ENCODE measurements around the gene PDE8B.

DNA sequence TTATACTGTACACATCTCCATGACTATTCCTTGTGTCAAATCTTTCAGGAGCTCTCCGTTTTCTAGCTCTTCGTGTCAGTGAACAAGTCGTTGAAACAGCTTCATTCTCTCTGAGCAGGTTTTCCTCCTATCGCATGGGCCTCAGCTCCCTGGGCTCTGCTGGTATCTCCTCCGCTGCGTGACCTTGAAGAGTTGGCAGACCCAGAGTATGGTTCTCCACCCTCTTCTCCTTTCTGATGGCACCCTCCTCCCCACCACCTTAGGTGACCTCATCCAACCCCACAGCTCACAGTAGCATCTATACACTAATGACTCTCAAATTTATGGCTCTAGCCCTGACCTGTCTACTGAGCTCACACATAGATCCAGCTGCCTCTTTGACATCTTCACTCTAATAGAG, 36.0 kb upstream of the PDE8B start:
- TF ChIP-seq CTCF (IDR thresholded peaks at IDR 0.05) (no peak), POLR2A (IDR thresholded peaks at IDR 0.05) (no peak)
